GM21360 (cell line): Measurements from ENCODE around the gene ELP4.

Source experiments
- ATAC-seq: cut with Tn5 transposase; IDR thresholded peaks from one replicate; pipeline ENCODE4 v1.9.1; 2021; ENCODE audit warnings: mild to moderate bottlenecking, moderate library complexity; ENCODE audit not compliant: unreplicated experiment

The ELP4 gene

DNA sequence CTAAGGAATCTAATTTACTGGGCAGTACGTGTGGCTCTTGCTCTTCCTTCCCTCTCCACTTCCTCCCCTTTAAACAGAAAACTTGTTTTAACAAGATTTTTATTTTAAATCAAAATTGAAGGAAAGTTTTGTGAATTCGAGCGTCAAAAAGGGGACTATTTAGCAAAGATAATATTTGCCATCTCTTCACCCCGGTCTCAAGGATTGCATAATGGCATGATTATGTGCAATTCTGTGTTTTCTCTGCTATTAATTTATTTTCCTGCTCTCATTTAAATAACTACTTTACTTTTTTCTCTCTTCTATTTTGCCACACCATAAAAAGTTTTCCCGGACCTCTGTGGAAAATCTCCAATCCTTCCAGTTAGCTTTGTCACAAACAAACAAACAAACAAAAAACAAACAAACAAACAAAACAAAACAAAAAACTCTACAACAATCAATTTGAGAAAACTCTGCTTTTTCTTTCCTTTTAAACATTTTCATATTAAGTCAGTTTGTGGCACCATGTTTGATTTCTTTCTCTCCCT, 311.7 kb downstream of the ELP4 start:
- ATAC-seq: no peak

GRCh38 chr11:31821766-31822165, 312.2 kb downstream of the ELP4 start:
- ATAC-seq: no peak

DNA sequence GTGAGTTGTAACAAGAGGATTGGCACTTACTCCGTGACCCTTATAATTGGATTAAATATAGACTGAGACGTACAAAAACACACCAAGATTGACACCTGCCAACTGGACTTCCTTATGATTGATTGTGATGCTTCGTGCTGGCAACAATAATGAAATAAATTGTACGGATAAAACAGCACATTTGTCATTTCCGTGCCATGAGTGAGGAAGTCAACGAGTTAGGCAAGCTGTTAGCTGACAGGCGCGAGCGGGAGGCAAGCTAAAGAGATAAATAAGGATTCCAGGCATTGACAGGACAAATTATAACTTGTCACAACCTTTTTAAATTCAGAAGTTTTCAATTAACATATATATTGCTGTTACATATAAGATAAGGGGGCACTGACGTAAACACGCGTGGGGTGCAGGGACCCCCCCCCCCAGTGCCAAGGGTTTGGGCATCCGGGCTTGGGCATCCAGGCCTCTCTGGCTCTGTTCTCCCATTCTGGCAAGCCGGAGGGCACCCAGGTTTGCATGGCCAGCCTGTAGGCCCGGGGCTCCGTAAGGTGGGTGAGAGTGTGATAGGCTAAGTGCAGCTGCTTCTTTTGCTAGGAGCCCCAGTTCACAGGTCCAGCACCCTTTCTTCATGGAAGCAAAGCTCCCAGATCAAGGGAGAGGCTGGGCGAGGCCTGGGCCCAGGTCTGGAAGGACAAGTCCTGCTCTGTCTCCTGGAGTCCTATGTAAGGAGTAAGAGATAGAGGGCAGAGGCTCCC, 312.8 kb downstream of the ELP4 start:
- ATAC-seq: no peak

DNA sequence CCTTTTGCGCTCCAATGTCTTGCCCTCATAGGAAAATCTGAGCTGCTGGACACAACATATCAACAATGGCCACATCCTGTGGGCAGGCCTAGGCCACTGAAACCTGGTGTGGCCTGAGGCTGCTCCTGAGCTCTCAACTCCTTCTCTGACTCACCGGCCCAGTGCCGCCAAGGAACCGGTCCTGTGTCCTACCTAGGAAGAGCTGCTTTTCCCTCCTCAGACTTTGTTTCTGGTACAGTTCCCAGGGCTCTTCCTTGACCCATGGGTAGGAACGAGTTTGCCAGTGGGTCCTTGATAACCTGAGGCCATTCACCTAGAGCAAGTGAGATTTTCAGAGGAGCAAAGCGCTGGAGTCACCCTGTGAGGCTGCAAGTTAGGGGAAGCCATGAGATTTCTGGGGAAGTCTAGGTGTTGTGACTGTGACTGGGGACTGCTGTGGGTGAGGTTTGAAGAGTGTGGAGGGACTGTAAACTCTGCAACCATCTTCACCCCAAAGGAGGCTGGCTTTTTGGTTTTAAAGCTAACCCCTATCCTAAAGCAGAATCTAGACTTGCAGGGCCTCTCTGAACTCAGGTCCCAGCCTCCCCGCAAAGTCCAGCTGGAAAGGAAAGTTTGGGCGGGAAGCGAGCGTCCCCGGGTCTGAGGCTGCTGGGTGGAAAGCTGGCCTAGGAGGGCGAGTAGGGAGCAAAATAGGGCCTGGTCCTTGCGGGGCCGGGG, 313.5 kb downstream of the ELP4 start:
- no peak for ATAC-seq

DNA sequence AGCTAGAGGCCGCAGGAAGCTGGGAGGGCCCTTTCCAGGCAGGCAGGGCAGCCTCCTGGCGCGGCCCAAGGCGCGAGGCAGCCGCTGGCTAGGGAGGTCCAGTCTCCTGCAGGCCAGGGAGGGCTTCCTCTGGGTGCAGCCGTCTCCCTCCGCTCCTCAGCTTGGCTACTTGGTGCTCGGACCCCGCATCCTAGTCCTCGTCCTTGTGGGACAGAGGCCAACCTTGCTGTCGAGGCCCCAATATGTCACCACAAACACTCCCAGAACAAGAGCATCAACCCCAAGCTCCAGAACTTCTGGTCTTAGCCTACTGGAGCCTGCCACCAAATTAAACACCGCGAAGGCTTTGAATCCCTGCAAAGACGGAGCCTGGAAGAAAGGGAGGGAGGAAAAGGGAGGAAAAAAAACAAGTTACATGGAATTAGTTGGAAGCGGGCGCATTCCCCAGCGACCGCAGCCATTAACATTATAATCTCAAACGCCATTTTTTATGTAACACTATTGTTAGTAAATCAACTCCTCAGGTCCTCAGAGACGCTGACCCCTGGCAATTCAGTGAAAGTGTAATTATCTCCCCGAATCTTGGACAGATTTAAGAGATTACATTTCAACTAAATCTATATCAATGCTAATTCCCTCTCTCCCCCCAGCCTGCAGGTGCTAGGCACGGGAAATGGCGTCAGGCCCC, 314.2 kb downstream of the ELP4 start:
- no peak for ATAC-seq

DNA sequence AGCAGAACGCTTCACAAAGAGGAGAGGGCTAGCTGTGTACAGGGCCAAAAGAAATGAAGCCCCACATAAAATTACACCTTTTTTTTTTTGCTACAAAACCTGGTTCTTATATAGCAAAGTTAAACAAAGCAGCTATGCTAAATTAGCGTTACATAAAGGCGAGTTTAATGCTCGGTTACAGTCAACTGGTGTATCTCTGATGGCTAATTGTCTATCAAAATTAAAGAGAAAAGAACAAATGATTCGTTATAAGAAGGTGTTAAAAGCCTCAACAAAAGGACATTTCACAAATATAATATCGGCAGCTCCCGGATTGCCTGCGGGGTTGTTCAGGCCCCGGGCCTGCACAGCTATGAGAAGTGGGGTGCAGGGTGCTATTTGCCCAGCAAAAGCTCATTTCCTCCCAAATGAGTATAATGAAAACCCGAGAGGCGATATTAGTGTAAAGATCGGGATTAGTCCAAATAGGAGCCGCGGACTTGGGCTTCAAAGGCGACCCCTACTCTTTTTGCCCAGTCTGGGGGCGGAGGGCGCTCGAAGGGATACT, 314.8 kb downstream of the ELP4 start:
- no peak for ATAC-seq

- ATAC-seq: no peak
Measured at GRCh38 chr11:31824879-31825837, 315.6 kb downstream of the ELP4 start.

- ATAC-seq: no peak
Measured at GRCh38 chr11:31825838-31826484, 316.4 kb downstream of the ELP4 start.

GRCh38 chr11:31826536-31827438, 317.2 kb downstream of the ELP4 start:
- ATAC-seq: no peak

DNA sequence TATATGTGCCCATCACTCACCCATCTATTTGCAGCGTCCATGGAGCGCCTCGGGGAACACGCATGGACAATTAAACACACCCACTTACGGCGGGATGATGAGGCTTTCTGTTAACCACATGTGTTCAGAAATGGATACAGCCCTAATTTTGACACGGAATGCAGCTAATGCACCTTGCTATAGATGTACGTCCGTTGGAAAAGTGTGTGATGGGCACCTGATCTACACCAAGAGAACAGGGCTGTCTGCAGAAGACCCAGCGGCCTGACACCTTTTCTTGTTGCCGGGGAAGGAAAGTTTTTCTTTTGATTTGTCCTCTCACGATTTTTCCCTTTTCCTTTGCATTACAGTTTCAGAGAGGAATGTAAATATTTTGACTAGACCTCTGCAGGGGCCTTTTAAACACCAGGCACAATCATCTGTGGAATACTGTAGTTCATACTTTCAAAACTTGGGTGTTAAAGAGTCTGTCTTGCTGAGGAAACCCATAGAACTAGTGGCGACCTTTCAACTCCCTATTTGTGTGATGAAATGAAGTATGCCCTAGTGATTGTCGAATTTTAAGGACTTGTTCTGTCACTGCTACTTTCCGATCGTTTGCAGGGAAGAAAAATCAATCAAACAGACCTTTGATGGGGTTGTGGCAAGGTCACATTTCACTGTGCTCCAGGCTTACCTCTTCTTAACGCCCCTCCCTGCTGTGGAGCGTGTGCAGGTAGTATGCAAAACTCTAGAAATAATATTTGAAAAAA, 318.1 kb downstream of the ELP4 start:
- no peak for ATAC-seq

DNA sequence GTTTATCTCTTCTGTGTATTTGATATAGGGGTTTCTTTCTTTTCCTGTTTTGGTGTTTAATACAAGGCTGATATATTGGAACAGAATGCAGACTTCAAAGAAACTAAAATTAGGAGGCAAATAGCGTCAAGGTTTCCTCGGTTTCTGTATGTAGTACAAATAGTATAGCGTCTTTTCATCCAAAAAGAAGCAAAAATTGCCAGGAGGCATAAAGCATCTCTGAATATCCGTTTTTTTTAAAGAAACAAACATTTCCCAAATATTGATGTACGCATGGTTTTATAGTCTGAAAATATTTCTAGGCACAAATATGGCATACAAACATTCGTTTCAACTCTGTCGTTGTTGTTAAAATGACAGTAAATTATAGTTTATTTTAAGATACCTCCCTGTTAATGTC, 318.6 kb downstream of the ELP4 start:
- no peak for ATAC-seq

GRCh38 chr11:31830406-31830805, 320.8 kb downstream of the ELP4 start:
- ATAC-seq: no peak

DNA sequence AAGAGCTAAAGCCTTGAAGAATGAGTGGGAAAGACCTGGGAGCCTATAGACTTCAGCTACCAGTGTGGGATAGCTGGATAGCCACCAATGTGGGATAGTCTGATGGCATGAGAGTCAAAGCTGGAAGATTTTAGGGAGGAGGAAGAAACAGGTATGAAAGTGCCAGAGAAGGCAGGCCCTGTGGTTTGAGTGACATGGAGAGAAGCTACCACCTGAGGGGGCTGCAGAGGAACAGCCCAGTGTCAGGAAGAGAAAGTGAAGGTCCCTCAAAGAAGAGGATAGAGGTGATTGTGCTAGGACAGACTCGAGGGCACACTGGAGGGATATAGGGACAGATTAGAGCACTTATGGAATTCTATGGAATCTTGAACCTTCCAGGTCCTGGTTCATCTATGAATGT, 324.7 kb downstream of the ELP4 start:
- ATAC-seq: no peak
